ENCODE results near the gene GSG1L. TPM values are rescaled to one million over a fixed set of nuclear protein-coding genes. Genes with fewer than 3 reads are reported as not detected.

GSG1L gene
- total and polyA plus RNA-seq, 2 of the 13 experiments (the other 11 are each of a cell fraction or from before 2014, with no cell fraction given): not detected

- ChIA-PET CTCF (ENCODE audit: low intra/inter-chr PET ratio, low total read pairs) (no interaction called here), POLR2A (no interaction called here)
- no peak for FAIRE-seq
- H3K36me3 ChIP-seq (replicated peaks in 1 of 2; ENCODE audit: control insufficient read depth in 1 of 2, insufficient read depth in 2 of 2, low read length in 2 of 2): no peaks in the 10 kb centered on the region
- no peak overlapping the region for H3K4me2 ChIP-seq (ENCODE audit: low read depth, low read length)
- H3K27me3 ChIP-seq (ENCODE audit: control insufficient read depth in 1 of 2, insufficient read depth in 2 of 2, low read length in 2 of 2): peaks cover 1 to 7% of the 10 kb centered on the region in 2 experiments; a peak in 1 of 5 replicates
- in situ Hi-C loops (cut with HindIII; ENCODE audit: extremely low pct_ligation_motif_present, low pct_unique_long_range_greater_than_20kb) (loop anchor here (5.0 kb wide), 1 partner anchor 83 kb away; no protein-coding TSS in a partner anchor), intact Hi-C loops (cut with micrococcal nuclease; ENCODE audit: unreplicated experiment) (no loop called here)
- WGBS (ENCODE audit: low lambda C conversion rate): 8% methylated on average over 17 of the region's 20 CpGs
- no peak for DNase-seq (ENCODE audit: low spot score)
- no peak overlapping the region for H3K27ac ChIP-seq (ENCODE audit: extremely low read length, insufficient read depth, low read length)
- no peak overlapping the region for H3K9ac ChIP-seq (ENCODE audit: insufficient read depth, low read depth, low read length)
- ATAC-seq: no peak; the same call in 2 of the 3 replicates
- no peak overlapping the region for H2AFZ ChIP-seq (ENCODE audit: low read length)
- TF ChIP-seq, protein P1, sequence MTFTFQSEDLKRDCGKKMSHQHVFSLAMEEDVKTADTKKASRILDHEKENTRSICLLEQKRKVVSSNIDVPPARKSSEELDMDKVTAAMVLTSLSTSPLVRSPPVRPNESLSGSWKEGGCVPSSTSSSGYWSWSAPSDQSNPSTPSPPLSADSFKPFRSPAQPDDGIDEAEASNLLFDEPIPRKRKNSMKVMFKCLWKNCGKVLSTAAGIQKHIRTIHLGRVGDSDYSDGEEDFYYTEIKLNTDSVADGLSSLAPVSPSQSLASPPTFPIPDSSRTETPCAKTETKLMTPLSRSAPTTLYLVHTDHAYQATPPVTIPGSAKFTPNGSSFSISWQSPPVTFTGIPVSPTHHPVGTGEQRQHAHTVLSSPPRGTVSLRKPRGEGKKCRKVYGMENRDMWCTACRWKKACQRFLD (CRISPR knock-in tag; IDR thresholded peaks at IDR 0.05; ENCODE audit: borderline replicate concordance): no peak
- TF ChIP-seq ZNF768 (CRISPR knock-in tag; IDR thresholded peaks at IDR 0.05) (no peak), FOXC1 (CRISPR knock-in tag; IDR thresholded peaks at IDR 0.05; ENCODE audit: borderline replicate concordance) (no peak), ZNF598 (CRISPR knock-in tag; IDR thresholded peaks at IDR 0.05; ENCODE audit: borderline replicate concordance) (no peak), ZNF776 (CRISPR knock-in tag; IDR thresholded peaks at IDR 0.05) (no peak), RXRB (CRISPR knock-in tag; IDR thresholded peaks at IDR 0.05; ENCODE audit: borderline replicate concordance) (no peak), ZNF282 (IDR thresholded peaks at IDR 0.05; ENCODE audit: partially characterized antibody) (no peak), CREB1 (IDR thresholded peaks at IDR 0.05) (no peak), CREB1 (CRISPR knock-in tag; IDR thresholded peaks at IDR 0.05) (no peak), IRX3 (CRISPR knock-in tag; IDR thresholded peaks at IDR 0.05; ENCODE audit: borderline replicate concordance, low read depth) (no peak), MED13 (CRISPR knock-in tag; IDR thresholded peaks at IDR 0.05) (no peak), NFE2L1 (CRISPR knock-in tag; IDR thresholded peaks at IDR 0.05; ENCODE audit: borderline replicate concordance) (no peak), ZNF589 (CRISPR knock-in tag; conservative IDR thresholded peaks at IDR 0.05) (no peak)
- BruUV-seq (replicated peaks): no TSS peak
- H3K9me3 ChIP-seq (ENCODE audit: low read length): no peaks in the 10 kb centered on the region
- H3K4me3 ChIP-seq (replicated peaks in 1 of 3; ENCODE audit: insufficient read depth in 1 of 3, low read depth in 2 of 3, low read length in 3 of 3): no peak overlapping the region
- no peaks in the 10 kb centered on the region for H3K79me2 ChIP-seq (ENCODE audit: insufficient read depth, low read length)
- H4K20me1 ChIP-seq (ENCODE audit: insufficient read depth, low read length): 0 out of 2 replicates have a peak, but pooled peaks cover 3% of the 10 kb centered on the region
- no peaks in the 10 kb centered on the region for H3K4me1 ChIP-seq (ENCODE audit: insufficient read depth, low read length)
Measured at GRCh38 chr16:27784351-27785306, 278.9 kb downstream of the GSG1L start.

All from HepG2 (cell line).